CD1c-positive myeloid dendritic cell (primary cell): Measurements from ENCODE around the gene CCAR1.
"Not testable (repeated sequence)": the region's sequence is repeated elsewhere in the genome, so short reads cannot be mapped to it uniquely, and the experiment has no call there.

Experiments
- DNase-seq: peaks from one replicate; pipeline ENCODE4 v3.0.0-alpha.2; 2016; ENCODE audit errors: extremely low spot score

CCAR1 gene

DNA sequence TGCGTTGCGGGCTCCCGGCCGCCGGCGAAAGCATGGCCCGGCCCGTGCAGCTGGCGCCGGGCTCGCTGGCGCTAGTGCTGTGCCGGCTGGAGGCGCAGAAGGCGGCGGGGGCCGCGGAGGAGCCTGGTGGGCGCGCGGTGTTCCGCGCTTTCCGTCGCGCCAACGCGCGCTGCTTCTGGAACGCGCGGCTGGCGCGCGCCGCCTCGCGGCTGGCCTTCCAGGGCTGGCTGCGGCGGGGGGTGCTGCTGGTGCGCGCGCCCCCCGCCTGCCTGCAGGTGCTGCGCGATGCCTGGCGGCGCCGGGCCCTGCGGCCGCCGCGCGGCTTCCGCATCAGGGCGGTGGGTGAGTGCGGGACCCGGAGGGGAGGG, 106.5 kb downstream of the CCAR1 start:
- DNase-seq = not testable (repeated sequence)

- not testable (repeated sequence) for DNase-seq
Measured at GRCh38 chr10:68828083-68828601, 107.1 kb downstream of the CCAR1 start.

- no peak for DNase-seq
Measured at GRCh38 chr10:68828833-68829232, 107.8 kb downstream of the CCAR1 start.

DNA sequence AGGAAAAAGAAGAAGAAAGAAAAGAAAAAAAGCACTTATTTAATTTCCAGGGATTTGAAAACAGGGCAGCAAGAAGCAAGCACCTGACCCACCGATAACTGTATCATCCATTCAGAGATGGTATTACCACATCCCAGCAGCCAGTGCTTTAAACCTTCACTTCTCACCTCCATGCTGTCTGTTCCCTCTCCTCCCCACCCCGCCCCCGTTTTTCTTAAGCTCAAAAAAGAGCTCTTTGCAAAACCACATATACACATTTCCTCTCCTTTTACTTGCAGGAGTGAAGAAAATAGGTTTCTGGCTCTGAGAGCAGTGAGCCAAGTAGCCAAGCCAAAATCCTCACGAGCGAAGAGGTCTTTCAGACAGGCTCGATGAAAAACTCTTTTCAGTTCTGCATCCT, 108.5 kb downstream of the CCAR1 start:
- DNase-seq = no peak

DNA sequence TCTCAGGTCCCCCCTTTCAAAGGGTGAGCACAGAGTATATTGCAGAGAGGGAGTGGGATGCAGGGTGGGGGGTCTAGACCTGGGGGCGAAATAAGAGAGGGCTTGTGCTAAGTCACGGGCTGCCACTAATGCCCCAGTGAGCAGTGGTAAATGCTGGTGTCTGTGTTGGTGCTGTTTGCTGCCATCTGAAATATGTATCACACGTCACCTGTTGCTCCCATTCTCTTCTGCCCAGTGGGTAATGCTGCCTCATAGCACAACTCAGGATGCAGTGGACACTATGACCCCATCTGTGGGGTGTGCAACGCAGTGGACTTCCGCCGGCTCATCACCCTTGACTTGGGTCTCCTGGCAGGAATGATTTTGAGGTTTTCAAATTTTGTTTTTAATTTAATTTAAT, 108.9 kb downstream of the CCAR1 start:
- no peak for DNase-seq

DNA sequence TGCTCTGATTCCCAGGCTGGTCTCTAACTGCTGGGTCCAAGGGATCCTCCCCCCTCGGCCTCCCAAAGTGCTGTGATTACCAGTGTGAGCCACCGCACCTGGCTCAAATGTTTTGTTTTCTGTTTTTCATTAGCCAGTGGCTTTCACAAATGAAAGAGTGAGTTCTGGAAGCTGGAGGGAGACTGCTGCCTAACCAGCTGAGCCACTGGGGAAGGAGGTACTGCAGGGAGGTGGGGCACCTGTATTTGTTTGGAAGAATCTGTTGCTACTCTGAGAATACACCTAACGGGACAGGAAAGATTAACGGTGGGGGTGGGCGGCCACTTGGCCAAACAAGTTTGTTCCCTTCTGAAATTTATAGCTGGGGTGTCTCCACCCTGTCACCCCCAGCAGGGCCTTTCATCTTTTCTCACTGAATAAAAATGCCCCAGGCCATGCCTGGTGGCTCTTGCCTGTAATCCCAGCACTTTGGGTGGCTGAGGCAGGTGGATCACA, 111.0 kb downstream of the CCAR1 start:
- no peak for DNase-seq

DNA sequence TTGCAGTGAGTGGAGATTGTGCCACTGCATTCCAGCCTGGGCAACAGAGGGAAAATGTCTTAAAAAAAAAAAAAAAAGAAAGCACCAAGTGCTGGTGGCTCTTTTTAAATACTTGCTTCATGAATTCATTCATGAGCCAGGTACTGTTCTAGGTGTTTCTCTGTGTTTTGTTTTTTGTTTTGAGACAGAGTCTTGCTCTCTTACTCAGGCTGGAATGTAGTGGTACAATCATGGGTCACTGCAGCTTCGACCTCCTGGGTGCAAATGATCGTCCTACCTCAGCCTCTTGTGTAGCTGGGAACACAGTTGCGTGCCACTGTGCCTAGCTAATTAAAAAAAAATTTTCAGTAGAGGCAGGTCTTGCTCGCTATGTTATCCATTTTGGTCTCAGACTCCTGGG, 111.6 kb downstream of the CCAR1 start:
- no peak for DNase-seq

- no peak for DNase-seq
Measured at GRCh38 chr10:68837626-68838322, 116.7 kb downstream of the CCAR1 start.

- not testable (repeated sequence) for DNase-seq
Measured at GRCh38 chr10:68840650-68841049, 119.6 kb downstream of the CCAR1 start.
